H9 (cell line): ENCODE results near the gene LILRB3. TPM values are rescaled to one million over a fixed set of nuclear protein-coding genes. Genes with fewer than 3 reads are reported as not detected.
A peak's percentile ranks its signal among the peaks of the same experiment; 100 is the strongest.

ENCODE experiments used
- DNase-seq: peaks from one replicate; pipeline ENCODE4 v3.0.0-alpha.2; 2017
- H2AFZ ChIP-seq: one replicate; pipeline ENCODE4 v1.6.1; 2013; ENCODE audit warnings: mild to moderate bottlenecking, low read length, control low read depth, moderate library complexity
- H2AK5ac ChIP-seq: 2 replicates; pipeline ENCODE4 v1.6.1; 2013; ENCODE audit warnings: low read length, control low read depth, mixed read lengths; ENCODE audit not compliant: insufficient read length
- H2BK120ac ChIP-seq: one replicate; pipeline ENCODE4 v1.6.1; 2013; ENCODE audit warnings: low read depth, mild to moderate bottlenecking, low read length, control low read depth, inconsistent platforms; ENCODE audit not compliant: poor library complexity, severe bottlenecking
- H2BK12ac ChIP-seq: 2 replicates; pipeline ENCODE4 v1.6.1; 2013; ENCODE audit warnings: low read length, control low read depth, mixed read lengths, low read depth; ENCODE audit not compliant: insufficient read length
- H2BK15ac ChIP-seq: 2 replicates; pipeline ENCODE4 v1.6.1; 2013; ENCODE audit warnings: low read depth, low read length, control low read depth
- H2BK20ac ChIP-seq: one replicate; pipeline ENCODE4 v1.6.1; 2013; ENCODE audit warnings: low read depth, mild to moderate bottlenecking, low read length, control low read depth, inconsistent platforms; ENCODE audit not compliant: poor library complexity, severe bottlenecking
- H2BK5ac ChIP-seq: 2 replicates; pipeline ENCODE4 v1.6.1; 2013; ENCODE audit warnings: low read length, control low read depth, mixed read lengths; ENCODE audit not compliant: insufficient read length
- H3K14ac ChIP-seq: 2 replicates; pipeline ENCODE4 v1.6.1; 2013; ENCODE audit warnings: low read length, control low read depth; ENCODE audit not compliant: insufficient read depth
- H3K18ac ChIP-seq: 2 replicates; pipeline ENCODE4 v1.6.1; 2013; ENCODE audit warnings: low read depth, mild to moderate bottlenecking, mixed read lengths, low read length, control low read depth; ENCODE audit not compliant: insufficient read length
- H3K23ac ChIP-seq: 2 replicates; pipeline ENCODE4 v1.6.1; 2013; ENCODE audit warnings: low read length, control low read depth, mixed read lengths, low read depth; ENCODE audit not compliant: insufficient read length
- H3K23me2 ChIP-seq: 2 replicates; pipeline ENCODE4 v1.6.1; 2013; ENCODE audit warnings: low read depth, mild to moderate bottlenecking, mixed read lengths, low read length, control low read depth; ENCODE audit not compliant: insufficient read length, poor library complexity, severe bottlenecking
- H3K27ac ChIP-seq: 2 replicates; pipeline ENCODE4 v1.5.1; 2013; ENCODE audit warnings: low read length, control low read depth, mixed read lengths, low read depth; ENCODE audit not compliant: insufficient read length
- H3K27me3 ChIP-seq: 2 replicates; pipeline ENCODE4 v1.6.1; 2013; ENCODE audit warnings: low read length, control low read depth, inconsistent platforms; ENCODE audit not compliant: insufficient read depth
- H3K4ac ChIP-seq: 2 replicates; pipeline ENCODE4 v1.6.1; 2013; ENCODE audit warnings: low read depth, mild to moderate bottlenecking, control low read depth, inconsistent platforms, low read length, moderate library complexity
- H3K4me1 ChIP-seq: 2 replicates; pipeline ENCODE4 v1.6.1; 2013; ENCODE audit warnings: low read length, control low read depth, inconsistent platforms; ENCODE audit not compliant: insufficient read depth
- H3K4me2 ChIP-seq: 2 replicates; pipeline ENCODE4 v1.6.1; 2013; ENCODE audit warnings: low read length, control low read depth, mixed read lengths; ENCODE audit not compliant: insufficient read length, insufficient read depth
- H3K56ac ChIP-seq: 2 replicates; pipeline ENCODE4 v1.6.1; 2013; ENCODE audit warnings: low read depth, mild to moderate bottlenecking, mixed read lengths, low read length, control low read depth; ENCODE audit not compliant: insufficient read length
- H3K79me1 ChIP-seq: 2 replicates; pipeline ENCODE4 v1.6.1; 2013; ENCODE audit warnings: low read depth, mild to moderate bottlenecking, moderate library complexity, low read length, control low read depth, inconsistent platforms; ENCODE audit not compliant: insufficient read depth, poor library complexity, severe bottlenecking
- H3K79me2 ChIP-seq: 2 replicates; pipeline ENCODE4 v1.6.1; 2013; ENCODE audit warnings: low read length, control low read depth, inconsistent platforms; ENCODE audit not compliant: insufficient read depth
- H3K9ac ChIP-seq: 2 replicates; pipeline ENCODE4 v1.6.1; 2013; ENCODE audit warnings: low read length, control low read depth, mixed read lengths; ENCODE audit not compliant: insufficient read length; ENCODE audit errors: extremely low read depth
- H3K9me3 ChIP-seq: one replicate; pipeline ENCODE4 v1.6.1; 2013; ENCODE audit warnings: low read depth, low read length, inconsistent platforms; ENCODE audit not compliant: control insufficient read depth
- H3T11ph ChIP-seq: one replicate; pipeline ENCODE4 v1.6.1; 2013; ENCODE audit warnings: mild to moderate bottlenecking, low read length, control low read depth, inconsistent platforms
- H4K20me1 ChIP-seq: one replicate; pipeline ENCODE4 v1.6.1; 2013; ENCODE audit not compliant: control insufficient read depth, insufficient read length, insufficient read depth
- H4K5ac ChIP-seq: 2 replicates; pipeline ENCODE4 v1.6.1; 2013; ENCODE audit warnings: low read depth, mild to moderate bottlenecking, mixed read lengths, low read length, control low read depth; ENCODE audit not compliant: insufficient read length
- H4K8ac ChIP-seq: replicated peaks from 2 replicates; pipeline ENCODE4 v1.6.1; 2013; ENCODE audit warnings: low read length, control low read depth, mixed read lengths, low read depth; ENCODE audit not compliant: insufficient read length
- H4K91ac ChIP-seq: 2 replicates; pipeline ENCODE4 v1.6.1; 2013; ENCODE audit warnings: low read depth, mild to moderate bottlenecking, moderate library complexity, mixed read lengths, low read length, control low read depth; ENCODE audit not compliant: insufficient read length
- H3K27ac Mint-ChIP-seq, 3 experiments: 2 replicates in 2 of 3; 3 replicates in 1 of 3; pipeline ENCODE4 v1.8.0; 2020 to 2021; ENCODE audit warnings: mixed read lengths in 3 of 3, mild to moderate bottlenecking in 1 of 3, moderate library complexity in 1 of 3
- H3K27me3 Mint-ChIP-seq: 2 replicates; pipeline ENCODE4 v1.8.0; 2021; ENCODE audit warnings: low read depth, mild to moderate bottlenecking, moderate library complexity, mixed read lengths
- H3K36me3 Mint-ChIP-seq, 3 experiments: 2 replicates in 2 of 3; 3 replicates in 1 of 3; pipeline ENCODE4 v1.8.0; 2020 to 2021; ENCODE audit warnings: low read depth in 3 of 3, mixed read lengths in 3 of 3; ENCODE audit not compliant: insufficient read depth in 1 of 3
- H3K4me1 Mint-ChIP-seq, 2 experiments: 2 replicates each; pipeline ENCODE4 v1.8.0; 2020; ENCODE audit warnings: mixed read lengths in 2 of 2
- H3K4me3 Mint-ChIP-seq, 2 experiments: 2 replicates in 1 of 2; 3 replicates in 1 of 2; pipeline ENCODE4 v1.8.0; 2020 to 2021; ENCODE audit warnings: mild to moderate bottlenecking in 2 of 2, mixed read lengths in 2 of 2, moderate library complexity in 1 of 2
- H3K9me3 Mint-ChIP-seq, 2 experiments: 2 replicates in 1 of 2; 3 replicates in 1 of 2; pipeline ENCODE4 v1.8.0; 2020; ENCODE audit warnings: mild to moderate bottlenecking in 2 of 2, mixed read lengths in 2 of 2, moderate library complexity in 1 of 2
- WGBS: extraction: QIAGEN DNeasy Blood & Tissue Kit; methylation state at CpG from one replicate; pipeline ENCODE4 v1.1.7; 2013; ENCODE audit warnings: missing lambda C conversion rate, low lambda C conversion rate, mixed read lengths; ENCODE audit not compliant: insufficient read length; ENCODE audit errors: extremely low coverage; 5-methylcytosine and 5-hydroxymethylcytosine counted together
- total RNA-seq: library from RNA; stranded (reverse); gene quantifications from 2 replicates; pipeline ENCODE4 v1.2.1, GENCODE V29; 2021
- TF ChIP-seq, protein P1 (sequence below): fragments of 200-600 bp; sonication (generic); conservative IDR thresholded peaks from 3 replicates; pipeline ENCODE4 v1.8.0; 2021; ENCODE audit warnings: antibody characterized with exemption, mild to moderate bottlenecking

The LILRB3 gene
- total RNA-seq, 1 experiment from 2014 or later, result not detected

DNA sequence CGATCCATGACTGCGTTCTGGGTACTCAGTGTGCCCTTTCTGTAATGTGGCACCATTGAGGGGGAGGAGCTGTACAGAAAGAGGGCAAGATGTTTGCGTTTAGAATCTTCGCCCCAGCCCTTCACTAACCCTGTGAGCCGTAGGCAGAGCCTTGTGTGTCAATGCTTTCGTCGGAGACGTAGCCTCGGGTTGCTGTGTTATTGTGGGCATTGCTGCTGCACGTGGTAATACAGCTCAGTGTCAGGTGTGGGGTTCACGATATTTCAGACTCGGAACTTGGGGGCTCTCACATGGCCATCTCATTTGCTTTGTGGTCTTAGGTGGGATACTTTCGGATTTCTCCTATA, 16.0 kb downstream of the LILRB3 start:
- H3K36me3 Mint-ChIP-seq, result peaks cover 73 to 81% (median 76%) of the 10 kb centered on the region in 3 experiments
- H4K8ac ChIP-seq, result no peak overlapping the region
- H3K9me3 ChIP-seq, result no peaks in the 10 kb centered on the region
- H3K27me3 Mint-ChIP-seq, result peaks cover 3% of the 10 kb centered on the region
- H3K79me2 ChIP-seq, result peaks cover 28% of the 10 kb centered on the region
- H3K27ac Mint-ChIP-seq, result peak overlapping the region in 2 of 3 experiments; percentile 55 to 66; a peak in 1 of 7 replicates
- no peak overlapping the region for H3K27ac ChIP-seq
- no peak overlapping the region for H3K23ac ChIP-seq
- TF ChIP-seq, protein P1, sequence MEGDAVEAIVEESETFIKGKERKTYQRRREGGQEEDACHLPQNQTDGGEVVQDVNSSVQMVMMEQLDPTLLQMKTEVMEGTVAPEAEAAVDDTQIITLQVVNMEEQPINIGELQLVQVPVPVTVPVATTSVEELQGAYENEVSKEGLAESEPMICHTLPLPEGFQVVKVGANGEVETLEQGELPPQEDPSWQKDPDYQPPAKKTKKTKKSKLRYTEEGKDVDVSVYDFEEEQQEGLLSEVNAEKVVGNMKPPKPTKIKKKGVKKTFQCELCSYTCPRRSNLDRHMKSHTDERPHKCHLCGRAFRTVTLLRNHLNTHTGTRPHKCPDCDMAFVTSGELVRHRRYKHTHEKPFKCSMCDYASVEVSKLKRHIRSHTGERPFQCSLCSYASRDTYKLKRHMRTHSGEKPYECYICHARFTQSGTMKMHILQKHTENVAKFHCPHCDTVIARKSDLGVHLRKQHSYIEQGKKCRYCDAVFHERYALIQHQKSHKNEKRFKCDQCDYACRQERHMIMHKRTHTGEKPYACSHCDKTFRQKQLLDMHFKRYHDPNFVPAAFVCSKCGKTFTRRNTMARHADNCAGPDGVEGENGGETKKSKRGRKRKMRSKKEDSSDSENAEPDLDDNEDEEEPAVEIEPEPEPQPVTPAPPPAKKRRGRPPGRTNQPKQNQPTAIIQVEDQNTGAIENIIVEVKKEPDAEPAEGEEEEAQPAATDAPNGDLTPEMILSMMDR, result no peak
- DNase-seq, result no peak
- no peak overlapping the region for H2AK5ac ChIP-seq
- H4K20me1 ChIP-seq, result peaks cover 3% of the 10 kb centered on the region
- H3K4ac ChIP-seq, result no peak overlapping the region
- no peak overlapping the region for H3T11ph ChIP-seq
- WGBS, result no CpG with 5 or more reads among the region's 13 CpGs
- H3K9me3 Mint-ChIP-seq, result no peaks in the 10 kb centered on the region
- no peak overlapping the region for H2BK12ac ChIP-seq
- H2BK20ac ChIP-seq, result no peak overlapping the region
- H3K14ac ChIP-seq, result no peak overlapping the region
- no peak overlapping the region for H2AFZ ChIP-seq
- peaks cover 47 to 64% of the 10 kb centered on the region in 2 experiments for H3K4me1 Mint-ChIP-seq
- H4K91ac ChIP-seq, result no peak overlapping the region
- H3K18ac ChIP-seq, result no peak overlapping the region
- H3K27me3 ChIP-seq, result no peaks in the 10 kb centered on the region
- H2BK5ac ChIP-seq, result no peak overlapping the region
- peaks cover 3% of the 10 kb centered on the region for H3K79me1 ChIP-seq
- peaks cover 3% of the 10 kb centered on the region for H3K4me1 ChIP-seq
- no peak overlapping the region for H3K4me3 Mint-ChIP-seq
- H2BK120ac ChIP-seq, result no peak overlapping the region
- no peak overlapping the region for H4K5ac ChIP-seq
- no peaks in the 10 kb centered on the region for H3K23me2 ChIP-seq
- H3K9ac ChIP-seq, result no peak overlapping the region
- no peak overlapping the region for H2BK15ac ChIP-seq
- H3K56ac ChIP-seq, result no peak overlapping the region
- no peak overlapping the region for H3K4me2 ChIP-seq
